Measurements from ENCODE around the gene FLYWCH1.

FLYWCH1 gene

DNA sequence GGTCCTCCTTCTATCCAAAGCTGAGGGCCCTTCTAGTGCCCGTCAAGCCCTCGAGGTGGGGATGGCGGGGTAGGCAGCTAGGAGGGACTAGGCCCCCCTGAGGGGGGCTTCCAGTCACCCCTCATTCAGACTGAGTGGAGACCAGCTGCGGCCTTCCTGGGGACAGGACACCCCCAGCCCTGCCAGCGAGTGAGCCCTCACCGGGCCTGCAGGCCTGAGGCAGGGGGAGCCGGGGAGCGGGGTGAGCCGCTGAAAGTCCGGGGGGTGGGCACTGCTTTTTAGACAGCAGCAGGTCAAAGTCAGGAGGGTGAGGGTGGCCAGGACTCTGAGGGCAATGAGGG lies 43.7 kb downstream of the FLYWCH1 start:
- DNase-seq: no peak

DNA sequence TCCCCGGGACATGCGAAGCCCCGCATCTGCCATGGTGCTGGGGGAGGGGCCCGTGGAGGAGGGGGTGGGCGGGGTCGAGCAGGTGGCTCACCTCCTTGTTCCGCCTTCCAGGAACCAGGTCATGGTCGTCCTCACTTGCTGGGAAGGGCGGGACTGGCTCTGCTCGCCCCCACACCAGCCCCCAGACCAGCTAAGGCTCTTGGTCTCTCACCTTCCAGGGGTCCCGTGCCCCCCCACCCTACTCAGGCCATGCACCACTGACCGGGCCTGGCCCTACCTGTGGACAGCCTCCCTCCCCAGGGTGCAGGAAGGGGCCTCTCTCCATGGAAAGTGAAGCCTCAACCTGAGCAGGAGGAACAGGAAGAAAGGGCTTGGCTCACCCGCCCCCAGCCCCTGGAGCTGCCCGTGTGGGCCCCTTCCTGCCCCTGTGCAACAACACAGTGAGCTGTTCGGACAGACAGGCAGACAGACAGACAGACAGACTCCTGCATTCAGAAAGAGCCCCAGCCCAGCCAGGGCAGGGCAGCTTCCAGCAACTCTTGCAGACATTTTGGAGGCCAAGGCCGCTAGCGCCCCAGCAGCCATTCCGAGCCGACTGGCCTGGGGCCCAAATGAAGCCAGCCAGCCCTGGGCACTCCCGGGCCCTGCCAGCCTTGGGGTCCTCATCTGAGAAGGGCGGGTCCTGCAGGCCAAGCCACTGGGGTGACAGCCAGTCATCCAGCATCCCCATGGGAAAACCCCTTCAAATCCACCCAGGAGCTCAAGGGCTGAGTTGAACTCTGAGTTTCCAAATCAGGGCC lies 44.2 kb downstream of the FLYWCH1 start:
- DNase-seq: no peak

DNA sequence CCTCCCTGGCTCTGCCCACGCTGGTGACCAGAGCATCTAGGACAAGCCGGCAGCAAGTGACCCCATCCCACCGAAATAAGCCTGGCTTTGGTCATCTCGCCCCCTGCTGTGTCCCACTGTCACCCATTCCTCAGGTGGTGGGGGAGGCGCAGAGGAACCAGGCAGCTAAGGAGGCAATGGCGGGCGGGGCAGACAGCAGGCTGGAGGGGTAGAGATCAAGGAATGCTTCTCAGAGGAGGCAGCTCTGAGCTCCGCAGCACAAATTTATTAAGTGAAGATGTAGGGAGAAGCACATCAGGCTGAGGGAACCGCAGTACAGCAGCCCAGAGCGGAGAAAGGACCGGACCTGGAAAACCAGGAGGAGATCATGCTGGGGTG lies 44.8 kb downstream of the FLYWCH1 start:
- no peak for DNase-seq

DNA sequence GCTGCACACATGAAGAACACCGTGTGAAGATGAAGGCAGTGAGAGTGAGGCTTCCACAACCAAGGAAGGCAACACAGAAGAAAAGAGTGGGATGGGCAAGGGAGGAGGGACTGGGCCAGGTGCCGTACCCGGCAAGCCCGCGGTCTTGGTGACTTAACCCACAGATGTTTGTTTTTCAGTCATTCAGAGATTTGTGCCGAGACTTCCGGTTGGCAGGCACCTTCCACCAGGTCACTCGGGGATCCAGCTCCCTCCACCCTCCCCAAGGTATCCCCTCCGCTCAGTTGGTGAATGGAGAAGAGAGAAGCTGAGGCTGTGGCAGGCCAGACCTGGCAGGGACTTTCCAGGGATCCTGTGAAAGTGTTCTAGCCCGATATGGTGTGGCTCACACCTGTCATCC lies 47.5 kb downstream of the FLYWCH1 start:
- no peak for DNase-seq

DNA sequence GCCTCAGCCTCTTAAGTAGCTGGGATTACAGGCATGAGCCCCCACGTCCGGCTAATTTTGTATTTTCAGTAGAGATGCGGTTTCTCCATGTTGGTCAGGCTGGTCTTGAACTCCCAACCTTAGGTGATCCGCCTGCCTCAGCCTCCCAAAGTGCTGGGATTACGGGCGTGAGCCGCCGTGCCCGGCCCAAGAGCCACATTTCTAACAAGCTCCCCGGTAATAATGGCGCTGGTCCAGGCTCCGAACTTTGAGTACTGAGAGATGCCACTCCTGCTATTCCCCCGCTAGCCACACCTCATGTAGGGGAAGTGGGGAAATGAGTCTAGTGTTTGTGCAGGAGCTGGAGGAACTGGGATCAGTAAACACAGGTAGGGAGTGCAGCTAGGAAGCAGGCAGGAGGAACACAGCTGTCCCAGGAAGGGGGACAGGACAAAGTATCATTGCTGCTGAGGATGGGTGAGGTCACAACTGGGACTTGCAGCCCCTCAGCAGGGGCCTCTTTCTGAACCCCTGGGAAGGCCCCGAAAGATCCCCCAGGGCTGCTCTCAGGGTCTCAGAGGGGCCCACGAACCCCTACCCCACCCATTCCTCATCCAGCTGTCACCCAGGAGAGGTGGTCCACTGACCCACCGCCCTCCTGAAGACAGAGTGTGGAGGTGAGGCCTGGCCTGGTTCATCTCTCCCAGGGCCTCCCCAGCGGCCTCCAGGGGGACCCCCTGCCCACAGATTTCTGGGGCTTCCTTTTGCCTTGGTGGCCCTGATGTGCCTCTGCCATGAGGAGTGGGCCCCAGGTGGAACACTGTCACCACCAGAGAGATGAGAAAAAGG lies 48.7 kb downstream of the FLYWCH1 start:
- no peak for DNase-seq

DNA sequence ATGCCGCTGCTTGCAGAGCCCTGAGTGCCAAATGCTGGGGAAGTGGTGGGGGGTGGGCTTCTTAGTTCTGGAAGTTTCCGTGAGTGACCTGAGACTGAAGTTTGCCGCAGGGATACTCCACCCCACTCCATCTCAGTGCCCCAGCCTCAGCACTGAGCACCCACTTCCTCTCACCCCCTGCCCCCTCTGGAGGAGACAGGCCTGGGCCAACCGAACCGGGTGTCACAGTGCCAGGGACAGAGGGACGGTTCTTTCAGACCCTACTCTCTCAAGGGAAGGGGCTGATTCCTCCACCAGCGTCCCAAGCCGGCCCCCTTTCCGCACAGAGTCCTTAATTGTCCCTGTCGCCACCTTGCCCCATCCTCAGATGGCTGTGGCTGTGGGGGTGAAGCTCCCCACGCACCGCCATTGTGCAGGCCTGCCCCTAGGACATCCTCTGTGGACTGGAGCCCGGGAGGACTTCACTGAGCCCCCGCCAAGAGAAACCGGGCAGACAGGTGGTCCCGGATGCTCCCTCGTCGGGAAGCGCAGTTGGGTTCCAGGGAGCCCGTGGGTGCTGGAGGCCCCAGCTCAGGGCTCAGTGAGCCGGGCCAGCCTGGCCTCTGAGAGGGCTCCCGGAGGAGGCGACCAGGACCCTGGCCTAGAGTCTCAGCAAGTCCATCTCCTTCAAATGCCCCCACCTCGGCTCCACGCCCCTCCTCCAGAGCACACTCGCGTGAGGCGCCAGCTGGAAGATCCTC lies 50.8 kb downstream of the FLYWCH1 start:
- no peak for DNase-seq

DNA sequence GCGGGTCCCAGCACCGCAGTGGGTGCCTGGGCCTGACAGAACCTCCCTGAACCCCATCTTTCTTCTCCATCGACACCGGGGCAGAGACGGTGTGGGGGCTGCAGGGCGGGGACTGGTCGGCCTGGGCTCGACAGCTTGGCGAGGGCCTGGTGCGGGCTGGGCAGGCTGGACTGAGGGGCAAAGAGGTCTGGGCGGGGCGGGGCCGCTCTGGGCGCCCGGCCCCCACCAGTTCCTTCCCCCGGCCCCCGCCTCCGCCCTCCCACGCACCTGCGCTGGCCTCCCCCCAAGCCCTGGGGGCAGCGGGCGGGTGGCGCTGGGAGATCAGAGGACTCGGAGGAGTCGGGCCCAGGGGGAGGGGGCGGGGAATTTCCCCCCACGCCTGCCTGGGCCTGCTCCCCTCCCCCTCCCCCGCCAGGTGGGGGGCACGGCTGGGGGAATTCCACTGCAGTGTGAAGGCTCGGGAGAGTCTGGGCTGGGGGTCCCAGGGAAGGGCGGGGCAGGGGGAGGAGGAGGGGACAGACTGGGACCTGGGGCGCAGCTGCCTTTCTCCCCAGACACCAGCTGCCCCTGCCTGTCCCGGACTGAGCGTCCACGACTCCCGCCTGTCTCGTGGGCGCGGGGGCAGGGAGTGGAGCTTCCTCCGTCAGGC lies 51.5 kb downstream of the FLYWCH1 start:
- peak; percentile 60 for DNase-seq

DNA sequence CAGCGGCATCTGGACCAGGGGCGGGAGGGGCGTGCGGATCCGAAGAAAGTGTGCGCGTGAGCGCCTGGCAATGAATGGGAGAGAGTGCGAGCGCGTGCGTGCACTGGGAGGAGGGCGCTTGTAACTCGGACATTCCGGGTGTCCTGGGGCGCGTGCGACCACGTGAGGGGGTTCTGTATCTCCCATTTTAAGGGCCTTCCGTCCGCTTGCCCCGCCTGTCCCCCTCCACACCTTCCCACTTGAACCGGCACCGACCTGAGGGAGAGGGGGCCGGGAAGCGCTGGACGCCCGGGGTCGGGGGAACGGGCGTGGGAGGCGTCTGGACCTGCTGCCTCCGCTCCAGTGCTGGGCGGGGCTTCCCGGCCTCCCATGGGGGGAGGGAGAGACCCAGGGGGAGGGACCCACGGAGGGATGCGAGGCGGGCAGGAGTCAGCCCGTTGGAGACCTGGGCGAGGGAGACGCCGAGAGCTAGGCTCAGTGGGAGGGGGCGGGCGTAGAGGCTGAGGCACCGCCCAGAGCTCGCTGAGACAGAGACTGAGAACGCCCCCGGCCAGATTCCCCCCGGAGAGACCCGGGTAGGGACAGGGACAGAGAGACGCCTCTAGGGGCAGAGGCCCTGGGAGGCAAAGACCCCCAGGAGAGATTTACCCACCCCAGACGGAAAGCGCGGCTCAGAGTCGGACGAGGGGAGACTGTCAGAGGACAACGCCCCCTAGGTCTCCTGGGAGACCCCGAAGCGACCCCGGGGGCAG lies 52.2 kb downstream of the FLYWCH1 start, which contains the start of gene KREMEN2:
TSS of gene KREMEN2 (plus strand) at position 553 of the 752 bp plus-strand sequence. CDS start 246 bp downstream, outside the sequence.
- no peak for DNase-seq

DNA sequence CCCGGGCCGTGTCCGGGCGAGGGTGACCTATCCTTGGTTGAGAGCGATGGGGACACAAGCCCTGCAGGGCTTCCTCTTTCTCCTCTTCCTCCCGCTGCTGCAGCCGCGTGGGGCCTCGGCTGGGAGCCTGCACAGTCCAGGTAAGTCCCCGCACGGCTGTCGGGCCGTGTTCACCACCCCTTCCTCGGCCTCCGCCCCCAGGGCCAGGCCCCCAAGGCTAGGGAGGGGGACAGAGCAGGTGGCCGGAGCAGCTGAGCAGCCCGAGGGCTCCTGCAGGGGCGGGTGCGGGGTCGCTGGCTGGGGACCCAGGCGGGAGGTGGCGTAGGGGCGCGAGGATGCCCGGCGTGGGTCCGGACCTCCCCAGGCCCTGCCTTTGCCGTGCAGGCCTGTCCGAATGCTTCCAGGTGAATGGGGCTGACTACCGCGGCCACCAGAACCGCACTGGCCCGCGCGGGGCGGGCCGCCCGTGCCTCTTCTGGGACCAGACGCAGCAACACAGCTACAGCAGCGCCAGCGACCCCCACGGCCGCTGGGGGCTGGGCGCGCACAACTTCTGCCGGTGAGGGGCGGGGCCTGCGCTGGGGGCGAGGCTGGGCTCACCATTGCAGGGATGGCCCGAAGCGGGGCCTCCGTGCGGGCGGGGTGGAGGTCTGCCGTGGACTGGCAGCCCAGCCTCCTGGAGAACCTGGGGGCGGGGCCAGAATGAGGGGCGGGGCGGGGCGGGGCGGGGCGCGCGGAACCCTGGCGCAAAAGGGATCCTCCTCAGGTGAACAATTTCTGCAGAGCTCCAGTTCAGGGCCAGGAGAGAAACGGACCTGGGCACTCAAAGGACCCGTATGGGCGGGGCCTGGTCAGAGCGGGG lies 53.0 kb downstream of the FLYWCH1 start:
- peak; percentile 75 for DNase-seq

DNA sequence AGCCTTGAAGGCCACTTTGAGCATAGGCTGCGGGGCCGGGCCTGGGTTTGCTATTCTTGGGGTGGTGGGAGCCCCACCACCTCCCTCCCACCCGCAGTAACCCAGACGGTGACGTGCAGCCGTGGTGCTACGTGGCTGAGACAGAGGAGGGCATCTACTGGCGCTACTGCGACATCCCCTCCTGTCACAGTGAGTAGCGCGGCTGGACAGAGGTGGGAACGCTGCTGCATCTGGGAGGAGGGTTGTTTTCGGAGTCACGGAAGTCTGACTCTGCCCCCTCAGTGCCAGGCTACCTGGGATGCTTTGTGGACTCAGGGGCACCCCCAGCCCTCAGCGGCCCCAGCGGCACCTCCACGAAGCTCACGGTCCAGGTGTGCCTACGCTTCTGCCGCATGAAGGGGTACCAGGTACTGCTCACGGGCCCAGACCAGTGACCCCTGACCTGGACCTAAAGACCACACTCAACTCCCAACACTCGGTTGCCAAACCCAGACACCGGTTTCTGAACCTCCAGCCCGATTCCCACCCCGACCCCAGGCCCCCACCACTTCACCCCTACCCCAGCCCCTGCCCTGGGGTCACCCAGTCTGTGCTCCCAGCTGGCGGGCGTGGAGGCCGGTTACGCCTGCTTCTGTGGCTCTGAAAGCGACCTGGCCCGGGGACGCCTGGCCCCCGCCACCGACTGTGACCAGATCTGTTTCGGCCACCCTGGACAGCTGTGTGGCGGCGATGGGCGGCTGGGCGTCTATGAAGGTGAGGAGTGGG lies 54.5 kb downstream of the FLYWCH1 start:
- no peak for DNase-seq

DNA sequence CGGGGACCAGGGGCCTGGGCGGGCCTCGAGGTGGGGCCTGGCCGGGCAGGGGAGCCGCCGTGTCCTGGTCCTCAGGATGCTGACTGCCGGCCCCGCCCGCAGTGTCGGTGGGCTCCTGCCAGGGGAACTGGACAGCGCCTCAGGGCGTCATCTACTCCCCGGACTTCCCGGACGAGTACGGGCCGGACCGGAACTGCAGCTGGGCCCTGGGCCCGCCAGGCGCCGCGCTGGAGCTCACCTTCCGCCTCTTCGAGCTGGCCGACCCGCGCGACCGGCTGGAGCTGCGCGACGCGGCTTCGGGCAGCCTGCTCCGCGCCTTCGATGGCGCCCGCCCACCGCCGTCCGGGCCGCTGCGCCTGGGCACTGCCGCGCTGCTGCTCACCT lies 55.1 kb downstream of the FLYWCH1 start:
- no peak for DNase-seq

DNA sequence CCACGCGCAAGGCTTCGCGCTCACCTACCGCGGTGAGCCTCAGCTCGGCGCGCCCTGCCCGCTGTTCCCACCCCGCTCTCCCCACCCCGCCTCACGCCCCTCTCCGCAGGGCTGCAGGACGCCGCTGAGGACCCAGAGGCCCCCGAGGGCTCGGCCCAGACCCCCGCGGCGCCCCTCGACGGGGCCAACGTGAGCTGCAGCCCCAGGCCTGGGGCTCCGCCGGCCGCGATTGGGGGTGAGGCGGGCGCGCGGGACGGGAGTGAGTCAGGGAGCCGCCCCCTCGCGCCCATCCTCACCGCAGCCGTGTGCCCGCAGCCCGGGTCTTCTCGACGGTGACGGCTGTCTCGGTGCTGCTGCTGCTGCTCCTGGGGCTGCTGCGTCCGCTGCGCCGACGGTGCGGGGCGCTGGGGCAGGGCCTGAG lies 55.5 kb downstream of the FLYWCH1 start:
- DNase-seq: no peak

DNA sequence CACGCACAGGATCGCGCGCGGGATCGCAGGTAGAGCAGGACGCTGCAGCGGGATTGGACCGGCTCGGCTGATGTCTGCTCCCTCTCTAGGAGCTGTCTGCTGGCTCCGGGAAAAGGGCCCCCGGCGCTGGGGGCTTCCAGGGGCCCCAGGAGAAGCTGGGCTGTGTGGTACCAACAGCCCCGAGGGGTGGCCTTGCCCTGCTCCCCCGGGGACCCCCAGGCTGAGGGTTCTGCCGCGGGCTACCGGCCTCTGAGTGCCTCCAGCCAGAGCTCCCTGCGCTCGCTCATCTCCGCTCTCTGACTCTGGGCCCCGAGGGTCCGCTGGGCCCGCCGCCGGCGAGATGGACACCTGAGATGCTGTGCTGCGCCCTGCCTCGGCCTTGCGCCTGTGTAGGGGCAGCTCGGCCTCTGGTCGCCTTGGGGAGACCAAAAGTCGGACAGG lies 56.0 kb downstream of the FLYWCH1 start:
- no peak for DNase-seq

DNA sequence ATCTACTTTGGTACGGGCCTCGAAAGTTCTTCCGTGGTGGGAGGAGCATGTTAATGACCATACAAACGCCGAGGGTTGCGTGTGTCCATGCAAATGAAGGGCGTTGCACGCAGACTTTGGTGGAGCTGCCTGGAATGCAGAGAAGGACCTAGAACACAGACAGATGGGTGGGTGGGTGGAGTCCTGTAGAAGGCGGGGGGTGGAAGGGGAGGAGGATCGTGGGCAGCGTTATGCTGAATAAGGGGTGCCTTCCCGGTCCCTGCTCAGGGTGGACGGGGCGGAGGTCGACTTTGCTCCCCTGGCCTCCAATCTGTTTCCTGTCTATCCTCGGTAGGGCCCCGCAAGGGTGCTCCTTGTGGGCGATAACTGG lies 56.6 kb downstream of the FLYWCH1 start:
- DNase-seq: no peak

DNA sequence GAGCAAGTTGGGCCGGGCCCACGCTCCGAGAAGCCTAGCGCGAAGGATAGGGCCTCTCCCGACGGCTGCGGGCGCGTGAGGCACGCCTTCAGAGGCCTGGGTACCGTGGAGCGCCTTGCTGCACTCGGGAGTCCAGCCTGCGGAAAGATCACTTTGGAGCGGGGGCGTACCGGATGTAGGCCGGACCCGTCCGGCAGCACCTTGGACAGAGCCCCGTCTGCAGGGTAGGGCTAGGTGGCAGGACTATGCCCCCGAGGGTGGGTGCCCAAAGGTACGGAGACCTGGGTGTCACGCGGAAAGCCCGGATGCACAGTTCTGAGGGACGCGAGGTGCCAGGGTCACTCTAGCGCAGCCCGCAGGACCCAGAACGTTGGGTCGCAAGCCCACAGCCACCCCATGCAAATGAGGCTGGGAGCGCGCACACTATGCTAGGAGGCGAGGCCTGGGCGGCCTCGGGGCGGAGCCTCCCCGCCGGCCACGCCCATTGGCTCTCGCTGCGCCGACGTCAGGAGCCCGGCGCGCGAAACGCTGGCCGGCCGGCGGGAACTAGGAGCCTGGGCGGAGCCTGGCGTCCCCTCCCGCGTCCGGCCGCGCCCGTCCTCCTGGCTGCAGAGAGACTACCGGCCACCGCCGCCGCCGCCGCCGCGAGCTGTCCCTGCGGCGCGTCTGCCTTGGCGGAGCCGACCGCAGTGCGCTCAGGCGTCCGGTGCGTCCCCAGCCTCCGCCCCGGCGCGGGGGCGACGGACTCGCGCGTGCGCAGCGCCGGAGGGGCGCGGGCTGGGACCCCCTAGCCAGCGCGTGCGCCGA lies 57.2 kb downstream of the FLYWCH1 start, which contains the start of gene PAQR4:
TSS of gene PAQR4 (plus strand) at position 611 of the 807 bp plus-strand sequence. CDS start 327 bp downstream, outside the sequence.
- peak; percentile 86 for DNase-seq

DNA sequence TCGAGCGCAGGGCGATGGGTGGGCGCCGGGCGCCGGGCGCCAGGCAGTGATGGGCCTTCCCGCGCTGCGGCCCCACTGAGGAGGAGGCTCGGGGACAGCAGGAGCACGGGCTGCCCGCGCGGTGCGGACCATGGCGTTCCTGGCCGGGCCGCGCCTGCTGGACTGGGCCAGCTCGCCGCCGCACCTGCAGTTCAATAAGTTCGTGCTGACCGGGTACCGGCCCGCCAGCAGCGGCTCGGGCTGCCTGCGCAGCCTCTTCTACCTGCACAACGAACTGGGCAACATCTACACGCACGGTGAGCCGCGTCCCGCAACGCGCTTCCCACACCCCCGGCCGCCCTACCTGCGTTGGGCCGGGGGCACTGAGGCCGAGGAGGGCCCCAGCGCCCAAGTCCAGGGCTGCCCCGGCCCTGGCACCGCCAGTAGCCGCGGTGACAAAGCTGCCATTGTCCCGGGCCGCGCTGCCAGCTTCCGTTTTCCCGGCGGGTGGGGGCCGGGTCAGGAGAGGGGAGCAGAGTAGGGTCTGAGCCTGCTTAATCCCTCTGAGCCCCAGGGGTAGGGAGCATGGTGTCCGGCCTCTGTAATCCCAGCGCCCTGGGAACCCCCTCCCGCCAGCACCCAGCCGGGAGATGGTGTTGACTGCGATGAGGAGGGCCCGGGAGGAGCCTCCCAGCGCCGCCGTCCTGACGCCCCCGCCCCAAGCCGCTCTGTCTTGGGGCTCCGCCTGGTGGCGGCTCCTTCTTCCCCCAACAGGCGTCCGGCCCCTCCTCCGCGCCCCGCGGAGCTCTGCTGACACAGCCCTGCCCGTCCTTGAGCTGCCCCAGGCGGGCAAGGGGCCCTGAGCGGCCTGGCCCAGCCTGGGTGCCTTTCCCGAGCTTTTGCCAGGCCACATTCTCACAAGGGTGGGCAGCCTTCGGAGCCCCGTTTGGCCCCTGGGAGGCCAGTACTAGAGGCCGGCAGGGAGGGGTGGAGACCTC lies 58.1 kb downstream of the FLYWCH1 start:
- peak; percentile 68 for DNase-seq

DNA sequence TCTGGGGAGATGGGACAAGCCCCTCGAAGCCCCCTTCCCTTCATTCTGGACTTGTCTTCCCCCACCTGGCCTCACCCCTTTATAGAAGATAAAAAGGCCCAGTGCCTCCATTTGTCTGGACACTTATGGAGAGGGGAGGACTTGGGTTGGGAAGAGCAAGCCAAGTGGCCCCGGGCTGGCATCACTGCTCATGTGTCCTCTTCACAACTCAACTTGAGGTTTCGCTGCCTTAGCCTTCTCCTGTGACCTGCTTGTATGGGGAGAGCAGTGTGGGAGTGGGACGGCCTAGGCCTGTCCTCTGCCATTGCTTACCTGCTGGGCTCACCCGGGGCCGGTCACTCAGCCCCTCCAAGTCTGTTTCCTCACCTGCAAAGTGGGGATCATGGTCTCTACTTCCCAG lies 58.8 kb downstream of the FLYWCH1 start:
- DNase-seq: no peak
